HepG2 (cell line): Measurements from ENCODE around the gene RFC2. TPM values are rescaled to one million over a fixed set of nuclear protein-coding genes. Genes with fewer than 3 reads are reported as not detected.

Experiments used
- ATRX ChIP-seq: sonication (generic); formaldehyde crosslinking; IDR thresholded peaks from 2 replicates; pipeline ENCODE4 v1.4.0; 2020; ENCODE audit warnings: missing genetic modification reagents, borderline replicate concordance
- FOXC1 ChIP-seq: sonication (generic); formaldehyde crosslinking; IDR thresholded peaks from 2 replicates; pipeline ENCODE4 v1.8.0; 2022; ENCODE audit warnings: mild to moderate bottlenecking, missing genetic modification reagents, borderline replicate concordance
- FOXM1 ChIP-seq: sonication (generic); formaldehyde crosslinking; IDR thresholded peaks from 2 replicates; pipeline ENCODE4 v1.5.0; 2020; ENCODE audit warnings: missing genetic modification reagents
- IKZF1 ChIP-seq: fragments of 450-650 bp; IDR thresholded peaks from 2 replicates; pipeline ENCODE4 v1.7.1; 2016
- KLF9 ChIP-seq: IDR thresholded peaks from 2 replicates; pipeline ENCODE4 v1.6.1; 2016; ENCODE audit warnings: low read depth
- MED8 ChIP-seq: sonication (generic); formaldehyde crosslinking; IDR thresholded peaks from 2 replicates; pipeline ENCODE4 v1.8.1; 2023; ENCODE audit warnings: mild to moderate bottlenecking, missing genetic modification reagents; ENCODE audit not compliant: insufficient replicate concordance
- NR2F1 ChIP-seq, 2 experiments: fragments of 450-650 bp in 1 of 2; formaldehyde crosslinking in 1 of 2; IDR thresholded peaks; 2 replicates each; pipeline versions ENCODE4 v1.5.0 to v1.6.1; 2016 to 2020; ENCODE audit warnings: mild to moderate bottlenecking in 1 of 2, missing compliant biosample characterization in 1 of 2, missing genetic modification reagents in 1 of 2, moderate library complexity in 1 of 2
- SAFB2 ChIP-seq: sonication (generic); formaldehyde crosslinking; IDR thresholded peaks from 2 replicates; pipeline ENCODE4 v1.5.1; 2020; ENCODE audit warnings: missing genetic modification reagents, low read depth, mild to moderate bottlenecking, borderline replicate concordance
- SOX5 ChIP-seq: IDR thresholded peaks from 2 replicates; pipeline ENCODE4 v1.6.1; 2016; ENCODE audit warnings: borderline replicate concordance
- ZNF383 ChIP-seq: sonication (generic); formaldehyde crosslinking; IDR thresholded peaks from 2 replicates; pipeline ENCODE4 v1.4.0; 2020; ENCODE audit warnings: missing genetic modification reagents, mild to moderate bottlenecking, borderline replicate concordance
- ZNF468 ChIP-seq: sonication (generic); formaldehyde crosslinking; IDR thresholded peaks from 2 replicates; pipeline ENCODE4 v1.8.0; 2022; ENCODE audit warnings: mild to moderate bottlenecking, moderate library complexity, missing genetic modification reagents
- ZNF607 ChIP-seq: sonication (generic); formaldehyde crosslinking; IDR thresholded peaks from 2 replicates; pipeline ENCODE4 v1.5.1; 2020; ENCODE audit warnings: missing genetic modification reagents, mild to moderate bottlenecking, borderline replicate concordance
- ZNF746 ChIP-seq: sonication (generic); formaldehyde crosslinking; IDR thresholded peaks from 2 replicates; pipeline ENCODE4 v1.8.0; 2022; ENCODE audit warnings: mild to moderate bottlenecking, missing genetic modification reagents
- ZSCAN25 ChIP-seq: sonication (generic); formaldehyde crosslinking; IDR thresholded peaks from 2 replicates; pipeline ENCODE4 v1.8.0; 2022; ENCODE audit warnings: mild to moderate bottlenecking, missing genetic modification reagents
- polyA plus RNA-seq, 8 experiments: library from polyadenylated mRNA; depleted of rRNA in 3 of 8; stranded (reverse) in 7 of 8; unstranded in 1 of 8; fragments of >200 nt; fragmentation: Illumina TruSeq in 4 of 8; extraction: Trizol in 4 of 8; gene quantifications; 2 replicates each; pipeline versions ENCODE4 v1.2.1 to v1.2.3, GENCODE V29; 2011 to 2016; ENCODE audit warnings: low read depth in 4 of 8, missing spikeins in 1 of 8, mixed read lengths in 1 of 8; ENCODE audit not compliant: insufficient read depth in 1 of 8
- total RNA-seq, 5 experiments: library from RNA; depleted of rRNA; stranded (reverse); fragments of >200 nt; fragmentation: Illumina TruSeq; extraction: Trizol; gene quantifications; 2 replicates each; pipeline ENCODE4 v1.2.3, GENCODE V29; 2016; ENCODE audit warnings: low read depth in 1 of 5
- TF ChIP-seq, protein P1 (sequence below): sonication (generic); formaldehyde crosslinking; conservative IDR thresholded peaks from 2 replicates; pipeline ENCODE4 v1.4.0; 2020; ENCODE audit warnings: missing genetic modification reagents
- TF ChIP-seq, protein P2 (sequence below): sonication (generic); formaldehyde crosslinking; IDR thresholded peaks from 2 replicates; pipeline ENCODE4 v1.4.0; 2020; ENCODE audit warnings: mild to moderate bottlenecking, missing genetic modification reagents, borderline replicate concordance
- TF ChIP-seq, protein P3 (sequence below): sonication (generic); formaldehyde crosslinking; IDR thresholded peaks from 2 replicates; pipeline ENCODE4 v1.5.1; 2020; ENCODE audit warnings: mild to moderate bottlenecking, missing genetic modification reagents, borderline replicate concordance
- TF ChIP-seq, protein P4 (sequence below): IDR thresholded peaks from 2 replicates; pipeline ENCODE4 v1.6.1; 2016; ENCODE audit warnings: missing genetic modification reagents, missing compliant biosample characterization
- TF ChIP-seq, protein P5 (sequence below): sonication (generic); formaldehyde crosslinking; IDR thresholded peaks from 2 replicates; pipeline ENCODE4 v1.5.0; 2020; ENCODE audit warnings: missing genetic modification reagents, mild to moderate bottlenecking, borderline replicate concordance
- TF ChIP-seq, protein P6 (sequence below): sonication (generic); formaldehyde crosslinking; IDR thresholded peaks from 2 replicates; pipeline ENCODE4 v1.4.0; 2020; ENCODE audit warnings: missing genetic modification reagents

The RFC2 gene
- total and polyA plus RNA-seq, 2 of the 13 experiments (the other 11 are each of a cell fraction or from before 2014, with no cell fraction given): 14.6 to 43.5 TPM

DNA sequence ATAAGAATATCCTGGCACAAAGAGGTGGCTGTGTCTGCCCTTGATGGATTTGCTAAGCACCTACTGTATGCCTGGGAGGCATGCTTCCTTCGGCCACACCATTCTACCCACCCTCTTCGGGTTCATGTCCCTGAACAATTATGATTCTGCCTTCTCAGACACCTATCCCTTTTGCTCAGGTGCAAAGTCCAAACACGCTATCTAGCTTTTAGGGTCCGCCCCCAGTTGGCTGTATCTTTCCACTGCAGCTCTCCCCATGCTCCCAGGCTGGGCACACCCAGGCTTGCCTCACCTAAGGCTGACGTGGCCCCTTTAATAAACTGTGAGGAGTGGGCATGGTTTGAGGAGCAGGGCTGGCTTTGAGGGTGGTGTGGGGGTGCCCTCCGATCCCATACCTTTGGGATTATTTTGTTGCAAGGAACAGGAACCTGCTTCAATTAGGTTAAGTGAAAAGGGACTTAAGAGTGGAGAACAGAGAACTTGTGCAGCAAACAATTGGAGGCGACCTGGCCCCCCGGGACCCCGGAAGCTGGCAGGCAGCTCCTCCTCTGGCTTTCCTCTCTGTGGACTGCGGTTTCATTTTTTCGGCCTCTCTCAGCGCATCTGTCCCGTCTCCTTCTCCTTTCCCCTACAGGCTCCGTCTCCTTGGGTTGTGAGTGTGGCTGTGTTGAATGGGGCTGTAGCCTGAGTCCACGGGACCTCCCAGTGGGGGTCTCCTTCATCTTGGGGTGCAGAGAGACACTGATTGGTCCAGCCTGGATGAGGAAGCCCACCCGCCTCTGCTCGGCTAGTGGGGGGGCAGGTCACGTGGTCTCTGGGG, 38.8 kb upstream of the RFC2 start (continued):
- TF ChIP-seq FOXM1 (CRISPR knock-in tag) (no peak), KLF9 (CRISPR knock-in tag) (no peak), ZSCAN25 (no peak), SOX5 (CRISPR knock-in tag) (peak; percentile 76; the same call in 1 of the 2 replicates), ZNF607 (CRISPR knock-in tag) (no peak), MED8 (CRISPR knock-in tag) (no peak), SAFB2 (CRISPR knock-in tag) (no peak; the same call in 1 of the 2 replicates), IKZF1 (no peak), ATRX (no peak), ZNF383 (CRISPR knock-in tag) (0 out of 2 replicates have a peak, but pooled peaks have one; percentile 52), NR2F1 (CRISPR knock-in tag; IDR thresholded peaks at IDR 0.05) (peak in 1 of 2 experiments; percentile 12; a peak in 2 of 4 replicates), ZNF746 (peak; percentile 73; the same call in 1 of the 2 replicates), ZNF468 (CRISPR knock-in tag) (no peak), FOXC1 (CRISPR knock-in tag) (peak; percentile 16; the same call in 1 of the 2 replicates)
- TF ChIP-seq, protein P1, sequence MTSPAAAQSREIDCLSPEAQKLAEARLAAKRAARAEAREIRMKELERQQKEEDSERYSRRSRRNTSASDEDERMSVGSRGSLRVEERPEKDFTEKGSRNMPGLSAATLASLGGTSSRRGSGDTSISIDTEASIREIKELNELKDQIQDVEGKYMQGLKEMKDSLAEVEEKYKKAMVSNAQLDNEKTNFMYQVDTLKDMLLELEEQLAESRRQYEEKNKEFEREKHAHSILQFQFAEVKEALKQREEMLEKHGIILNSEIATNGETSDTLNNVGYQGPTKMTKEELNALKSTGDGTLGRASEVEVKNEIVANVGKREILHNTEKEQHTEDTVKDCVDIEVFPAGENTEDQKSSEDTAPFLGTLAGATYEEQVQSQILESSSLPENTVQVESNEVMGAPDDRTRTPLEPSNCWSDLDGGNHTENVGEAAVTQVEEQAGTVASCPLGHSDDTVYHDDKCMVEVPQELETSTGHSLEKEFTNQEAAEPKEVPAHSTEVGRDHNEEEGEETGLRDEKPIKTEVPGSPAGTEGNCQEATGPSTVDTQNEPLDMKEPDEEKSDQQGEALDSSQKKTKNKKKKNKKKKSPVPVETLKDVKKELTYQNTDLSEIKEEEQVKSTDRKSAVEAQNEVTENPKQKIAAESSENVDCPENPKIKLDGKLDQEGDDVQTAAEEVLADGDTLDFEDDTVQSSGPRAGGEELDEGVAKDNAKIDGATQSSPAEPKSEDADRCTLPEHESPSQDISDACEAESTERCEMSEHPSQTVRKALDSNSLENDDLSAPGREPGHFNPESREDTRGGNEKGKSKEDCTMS (CRISPR knock-in tag): no peak
- TF ChIP-seq, protein P2, sequence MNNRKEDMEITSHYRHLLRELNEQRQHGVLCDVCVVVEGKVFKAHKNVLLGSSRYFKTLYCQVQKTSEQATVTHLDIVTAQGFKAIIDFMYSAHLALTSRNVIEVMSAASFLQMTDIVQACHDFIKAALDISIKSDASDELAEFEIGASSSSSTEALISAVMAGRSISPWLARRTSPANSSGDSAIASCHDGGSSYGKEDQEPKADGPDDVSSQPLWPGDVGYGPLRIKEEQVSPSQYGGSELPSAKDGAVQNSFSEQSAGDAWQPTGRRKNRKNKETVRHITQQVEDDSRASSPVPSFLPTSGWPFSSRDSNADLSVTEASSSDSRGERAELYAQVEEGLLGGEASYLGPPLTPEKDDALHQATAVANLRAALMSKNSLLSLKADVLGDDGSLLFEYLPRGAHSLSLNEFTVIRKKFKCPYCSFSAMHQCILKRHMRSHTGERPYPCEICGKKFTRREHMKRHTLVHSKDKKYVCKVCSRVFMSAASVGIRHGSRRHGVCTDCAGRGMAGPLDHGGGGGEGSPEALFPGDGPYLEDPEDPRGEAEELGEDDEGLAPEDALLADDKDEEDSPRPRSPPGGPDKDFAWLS (CRISPR knock-in tag): no peak
- TF ChIP-seq, protein P3, sequence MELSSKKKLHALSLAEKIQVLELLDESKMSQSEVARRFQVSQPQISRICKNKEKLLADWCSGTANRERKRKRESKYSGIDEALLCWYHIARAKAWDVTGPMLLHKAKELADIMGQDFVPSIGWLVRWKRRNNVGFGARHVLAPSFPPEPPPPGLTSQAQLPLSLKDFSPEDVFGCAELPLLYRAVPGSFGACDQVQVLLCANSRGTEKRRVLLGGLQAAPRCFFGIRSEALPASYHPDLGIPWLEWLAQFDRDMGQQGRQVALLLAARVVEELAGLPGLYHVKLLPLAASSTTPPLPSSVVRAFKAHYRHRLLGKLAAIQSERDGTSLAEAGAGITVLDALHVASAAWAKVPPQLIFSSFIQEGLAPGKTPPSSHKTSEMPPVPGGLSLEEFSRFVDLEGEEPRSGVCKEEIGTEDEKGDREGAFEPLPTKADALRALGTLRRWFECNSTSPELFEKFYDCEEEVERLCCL (CRISPR knock-in tag): no peak
- TF ChIP-seq, protein P4, sequence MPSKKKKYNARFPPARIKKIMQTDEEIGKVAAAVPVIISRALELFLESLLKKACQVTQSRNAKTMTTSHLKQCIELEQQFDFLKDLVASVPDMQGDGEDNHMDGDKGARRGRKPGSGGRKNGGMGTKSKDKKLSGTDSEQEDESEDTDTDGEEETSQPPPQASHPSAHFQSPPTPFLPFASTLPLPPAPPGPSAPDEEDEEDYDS (CRISPR knock-in tag): peak; percentile 85
- TF ChIP-seq, protein P5, sequence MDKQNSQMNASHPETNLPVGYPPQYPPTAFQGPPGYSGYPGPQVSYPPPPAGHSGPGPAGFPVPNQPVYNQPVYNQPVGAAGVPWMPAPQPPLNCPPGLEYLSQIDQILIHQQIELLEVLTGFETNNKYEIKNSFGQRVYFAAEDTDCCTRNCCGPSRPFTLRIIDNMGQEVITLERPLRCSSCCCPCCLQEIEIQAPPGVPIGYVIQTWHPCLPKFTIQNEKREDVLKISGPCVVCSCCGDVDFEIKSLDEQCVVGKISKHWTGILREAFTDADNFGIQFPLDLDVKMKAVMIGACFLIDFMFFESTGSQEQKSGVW: no peak
- TF ChIP-seq, protein P6, sequence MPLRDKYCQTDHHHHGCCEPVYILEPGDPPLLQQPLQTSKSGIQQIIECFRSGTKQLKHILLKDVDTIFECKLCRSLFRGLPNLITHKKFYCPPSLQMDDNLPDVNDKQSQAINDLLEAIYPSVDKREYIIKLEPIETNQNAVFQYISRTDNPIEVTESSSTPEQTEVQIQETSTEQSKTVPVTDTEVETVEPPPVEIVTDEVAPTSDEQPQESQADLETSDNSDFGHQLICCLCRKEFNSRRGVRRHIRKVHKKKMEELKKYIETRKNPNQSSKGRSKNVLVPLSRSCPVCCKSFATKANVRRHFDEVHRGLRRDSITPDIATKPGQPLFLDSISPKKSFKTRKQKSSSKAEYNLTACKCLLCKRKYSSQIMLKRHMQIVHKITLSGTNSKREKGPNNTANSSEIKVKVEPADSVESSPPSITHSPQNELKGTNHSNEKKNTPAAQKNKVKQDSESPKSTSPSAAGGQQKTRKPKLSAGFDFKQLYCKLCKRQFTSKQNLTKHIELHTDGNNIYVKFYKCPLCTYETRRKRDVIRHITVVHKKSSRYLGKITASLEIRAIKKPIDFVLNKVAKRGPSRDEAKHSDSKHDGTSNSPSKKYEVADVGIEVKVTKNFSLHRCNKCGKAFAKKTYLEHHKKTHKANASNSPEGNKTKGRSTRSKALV (CRISPR knock-in tag): no peak
